ENCODE measurements around the gene PPA2. TPM values are rescaled to one million over a fixed set of nuclear protein-coding genes. Genes with fewer than 3 reads are reported as not detected.
"Not testable (repeated sequence)": the region's sequence is repeated elsewhere in the genome, so short reads cannot be mapped to it uniquely, and the experiment has no call there.

The PPA2 gene
- polyA plus RNA-seq, 1 donor from 2014 or later, result 151 TPM

DNA sequence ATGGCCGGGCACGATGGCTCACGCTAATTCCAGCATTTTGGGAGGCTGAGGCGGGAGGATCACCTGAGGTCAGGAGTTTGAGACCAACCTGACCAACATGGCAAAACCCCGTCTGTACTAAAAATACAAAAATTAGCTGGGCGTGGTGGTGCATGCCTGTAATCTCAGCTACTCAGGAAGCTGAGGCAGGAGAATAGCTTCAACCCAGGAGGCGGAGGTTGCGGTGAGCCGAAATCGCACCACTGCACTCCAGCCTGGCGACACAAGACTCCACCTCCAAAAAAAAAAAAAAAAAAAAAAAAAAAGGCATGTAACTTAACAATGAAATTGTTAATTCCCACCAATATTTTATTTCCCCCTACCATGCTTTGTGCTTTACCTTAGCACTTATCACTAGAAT, 15.3 kb downstream of the PPA2 start:
- not testable (repeated sequence) for H3K27me3 ChIP-seq (ENCODE audit: insufficient read depth, low read depth, low read length); H2AFZ ChIP-seq (ENCODE audit: low read depth, low read length); H3K9me2 ChIP-seq (ENCODE audit: insufficient read depth, low read length); H3K36me3 ChIP-seq (ENCODE audit: insufficient read depth, low read length); H3K9ac ChIP-seq (ENCODE audit: low read length); H3F3A ChIP-seq (ENCODE audit: insufficient read depth, low read length, poor library complexity, severe bottlenecking); H4K20me1 ChIP-seq (ENCODE audit: insufficient read depth); H3K79me2 ChIP-seq (replicated peaks; ENCODE audit: insufficient read depth, low read length); H3K4me3 ChIP-seq (ENCODE audit: low read length); H3K9me3 ChIP-seq (ENCODE audit: low read length); H3K27ac ChIP-seq (ENCODE audit: low read length); H3K4me2 ChIP-seq (ENCODE audit: low read length)

- Histone ChIP-seq H3K79me2 (replicated peaks; ENCODE audit: insufficient read depth, low read length) (peaks cover 5% of the 10 kb centered on the region), H3K27ac (ENCODE audit: low read length) (no peak overlapping the region), H3K9me3 (ENCODE audit: low read length) (no peaks in the 10 kb centered on the region), H3K9me2 (ENCODE audit: insufficient read depth, low read length) (no peaks in the 10 kb centered on the region), H3K4me3 (ENCODE audit: low read length) (no peak overlapping the region), H2AFZ (ENCODE audit: low read depth, low read length) (no peak overlapping the region), H3K36me3 (ENCODE audit: insufficient read depth, low read length) (no peaks in the 10 kb centered on the region), H3F3A (ENCODE audit: insufficient read depth, low read length, poor library complexity, severe bottlenecking) (no peaks in the 10 kb centered on the region), H4K20me1 (ENCODE audit: insufficient read depth) (no peaks in the 10 kb centered on the region), H3K4me2 (ENCODE audit: low read length) (no peak overlapping the region), H3K27me3 (ENCODE audit: insufficient read depth, low read depth, low read length) (no peaks in the 10 kb centered on the region), H3K9ac (ENCODE audit: low read length) (no peak overlapping the region)
- TF ChIP-seq TAF1 (IDR thresholded peaks at IDR 0.05; ENCODE audit: low read depth) (no peak), EZH2 (IDR thresholded peaks at IDR 0.05; ENCODE audit: borderline replicate concordance, insufficient read depth, low read length, poor library complexity, severe bottlenecking) (no peak), EP300 (conservative IDR thresholded peaks at IDR 0.05; ENCODE audit: poor library complexity, severe bottlenecking) (no peak), MXI1 (conservative IDR thresholded peaks at IDR 0.05; ENCODE audit: poor library complexity, severe bottlenecking) (no peak), CTCF (IDR thresholded peaks at IDR 0.05; ENCODE audit: poor library complexity, severe bottlenecking) (no peak), SMC3 (conservative IDR thresholded peaks at IDR 0.05; ENCODE audit: poor library complexity) (no peak), REST (IDR thresholded peaks at IDR 0.05; ENCODE audit: borderline replicate concordance) (no peak), POLR2AphosphoS5 (IDR thresholded peaks at IDR 0.05) (no peak), RAD21 (conservative IDR thresholded peaks at IDR 0.05) (no peak)
Measured at GRCh38 chr4:105458001-105458400, 15.9 kb downstream of the PPA2 start.

DNA sequence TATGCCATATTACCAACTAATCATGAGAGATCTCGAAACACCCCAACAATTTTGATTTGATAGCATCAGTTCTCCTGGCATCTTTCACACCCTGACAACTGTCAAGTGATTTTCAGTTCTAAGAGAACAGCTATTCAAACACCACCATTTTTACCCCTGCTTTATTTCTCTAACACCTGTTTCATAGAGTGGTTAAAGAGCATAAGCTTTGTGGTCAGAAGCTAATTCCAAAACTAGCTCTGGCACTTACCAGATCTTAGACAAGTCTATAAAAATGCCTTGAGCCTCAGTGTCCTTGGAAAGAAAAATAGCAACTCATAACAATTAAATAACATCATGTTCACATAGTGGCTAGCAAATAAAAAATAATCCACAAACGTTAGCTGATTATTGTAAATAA, 17.9 kb downstream of the PPA2 start:
- Histone ChIP-seq H3K27ac (ENCODE audit: low read length) (no peak overlapping the region), H2AFZ (ENCODE audit: low read depth, low read length) (no peak overlapping the region), H3K36me3 (ENCODE audit: insufficient read depth, low read length) (no peaks in the 10 kb centered on the region), H3F3A (ENCODE audit: insufficient read depth, low read length, poor library complexity, severe bottlenecking) (no peaks in the 10 kb centered on the region), H4K20me1 (ENCODE audit: insufficient read depth) (no peaks in the 10 kb centered on the region), H3K4me3 (ENCODE audit: low read length) (no peak overlapping the region), H3K27me3 (ENCODE audit: insufficient read depth, low read depth, low read length) (no peaks in the 10 kb centered on the region), H3K9me2 (ENCODE audit: insufficient read depth, low read length) (no peaks in the 10 kb centered on the region), H3K9ac (ENCODE audit: low read length) (no peak overlapping the region), H3K4me2 (ENCODE audit: low read length) (no peak overlapping the region), H3K79me2 (replicated peaks; ENCODE audit: insufficient read depth, low read length) (peaks cover 5% of the 10 kb centered on the region), H3K9me3 (ENCODE audit: low read length) (no peaks in the 10 kb centered on the region)
- TF ChIP-seq EP300 (conservative IDR thresholded peaks at IDR 0.05; ENCODE audit: poor library complexity, severe bottlenecking) (no peak), MXI1 (conservative IDR thresholded peaks at IDR 0.05; ENCODE audit: poor library complexity, severe bottlenecking) (no peak), RAD21 (conservative IDR thresholded peaks at IDR 0.05) (no peak), SMC3 (conservative IDR thresholded peaks at IDR 0.05; ENCODE audit: poor library complexity) (no peak), REST (IDR thresholded peaks at IDR 0.05; ENCODE audit: borderline replicate concordance) (no peak), CTCF (IDR thresholded peaks at IDR 0.05; ENCODE audit: poor library complexity, severe bottlenecking) (no peak), POLR2AphosphoS5 (IDR thresholded peaks at IDR 0.05) (no peak), EZH2 (IDR thresholded peaks at IDR 0.05; ENCODE audit: borderline replicate concordance, insufficient read depth, low read length, poor library complexity, severe bottlenecking) (no peak), TAF1 (IDR thresholded peaks at IDR 0.05; ENCODE audit: low read depth) (no peak)

All from neural cell (in vitro differentiated cells).